SK-N-SH treated with all-trans-retinoic acid at 6 μM for 48 hours (cell line): ENCODE results near the gene PBX1.

Experiments used
- ARNTL ChIP-seq: fragments of 450-650 bp; formaldehyde crosslinking; IDR thresholded peaks from 2 replicates; pipeline ENCODE4 v1.5.0; 2020; ENCODE audit warnings: low read depth, mild to moderate bottlenecking, moderate library complexity, borderline replicate concordance
- CSDC2 ChIP-seq: fragments of 250-450 bp; sonication (Bioruptor Pico); IDR thresholded peaks from 2 replicates; pipeline ENCODE4 v1.5.0; 2020; ENCODE audit warnings: mild to moderate bottlenecking, moderate library complexity
- ESRRG ChIP-seq: fragments of 250-450 bp; sonication (Bioruptor Pico); IDR thresholded peaks from 2 replicates; pipeline ENCODE4 v1.6.1; 2021; ENCODE audit warnings: mild to moderate bottlenecking
- PPARA ChIP-seq: fragments of 250-450 bp; sonication (Bioruptor Pico); IDR thresholded peaks from 2 replicates; pipeline ENCODE4 v1.5.0; 2020; ENCODE audit warnings: mild to moderate bottlenecking, borderline replicate concordance
- TSHZ2 ChIP-seq: fragments of 250-450 bp; sonication (Bioruptor Pico); IDR thresholded peaks from 2 replicates; pipeline ENCODE4 v1.5.0; 2020; ENCODE audit warnings: mild to moderate bottlenecking, moderate library complexity
- ZFP30 ChIP-seq: fragments of 450-650 bp; formaldehyde crosslinking; IDR thresholded peaks from 2 replicates; pipeline ENCODE4 v1.5.0; 2022; ENCODE audit warnings: mild to moderate bottlenecking, moderate library complexity
- ZNF565 ChIP-seq: fragments of 450-650 bp; formaldehyde crosslinking; conservative IDR thresholded peaks from 2 replicates; pipeline ENCODE4 v1.5.0; 2020; ENCODE audit warnings: low read depth, mild to moderate bottlenecking, moderate library complexity
- ZNF8 ChIP-seq: fragments of 450-650 bp; formaldehyde crosslinking; IDR thresholded peaks from 2 replicates; pipeline ENCODE4 v1.5.0; 2020; ENCODE audit warnings: mild to moderate bottlenecking, moderate library complexity
- TF ChIP-seq, protein P1 (sequence below): fragments of 250-450 bp; sonication (Bioruptor Pico); IDR thresholded peaks from 2 replicates; pipeline ENCODE4 v1.8.0; 2020; ENCODE audit warnings: mild to moderate bottlenecking, moderate library complexity, borderline replicate concordance

- TF ChIP-seq ARNTL (CRISPR knock-in tag) (no peak), CSDC2 (CRISPR knock-in tag) (no peak), TSHZ2 (CRISPR knock-in tag) (no peak), PPARA (CRISPR knock-in tag) (no peak), ZFP30 (CRISPR knock-in tag) (no peak), ZNF8 (no peak), ZNF565 (no peak), ESRRG (no peak)
- TF ChIP-seq, protein P1, sequence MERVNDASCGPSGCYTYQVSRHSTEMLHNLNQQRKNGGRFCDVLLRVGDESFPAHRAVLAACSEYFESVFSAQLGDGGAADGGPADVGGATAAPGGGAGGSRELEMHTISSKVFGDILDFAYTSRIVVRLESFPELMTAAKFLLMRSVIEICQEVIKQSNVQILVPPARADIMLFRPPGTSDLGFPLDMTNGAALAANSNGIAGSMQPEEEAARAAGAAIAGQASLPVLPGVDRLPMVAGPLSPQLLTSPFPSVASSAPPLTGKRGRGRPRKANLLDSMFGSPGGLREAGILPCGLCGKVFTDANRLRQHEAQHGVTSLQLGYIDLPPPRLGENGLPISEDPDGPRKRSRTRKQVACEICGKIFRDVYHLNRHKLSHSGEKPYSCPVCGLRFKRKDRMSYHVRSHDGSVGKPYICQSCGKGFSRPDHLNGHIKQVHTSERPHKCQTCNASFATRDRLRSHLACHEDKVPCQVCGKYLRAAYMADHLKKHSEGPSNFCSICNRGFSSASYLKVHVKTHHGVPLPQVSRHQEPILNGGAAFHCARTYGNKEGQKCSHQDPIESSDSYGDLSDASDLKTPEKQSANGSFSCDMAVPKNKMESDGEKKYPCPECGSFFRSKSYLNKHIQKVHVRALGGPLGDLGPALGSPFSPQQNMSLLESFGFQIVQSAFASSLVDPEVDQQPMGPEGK (CRISPR knock-in tag): no peak
Observed at GRCh38 chr1:164608651-164609057, 49.7 kb downstream of the PBX1 start.
